Measurements from ENCODE around the gene NDUFS1.
"Not testable (repeated sequence)": the region's sequence is repeated elsewhere in the genome, so short reads cannot be mapped to it uniquely, and the experiment has no call there.

Gene NDUFS1

DNA sequence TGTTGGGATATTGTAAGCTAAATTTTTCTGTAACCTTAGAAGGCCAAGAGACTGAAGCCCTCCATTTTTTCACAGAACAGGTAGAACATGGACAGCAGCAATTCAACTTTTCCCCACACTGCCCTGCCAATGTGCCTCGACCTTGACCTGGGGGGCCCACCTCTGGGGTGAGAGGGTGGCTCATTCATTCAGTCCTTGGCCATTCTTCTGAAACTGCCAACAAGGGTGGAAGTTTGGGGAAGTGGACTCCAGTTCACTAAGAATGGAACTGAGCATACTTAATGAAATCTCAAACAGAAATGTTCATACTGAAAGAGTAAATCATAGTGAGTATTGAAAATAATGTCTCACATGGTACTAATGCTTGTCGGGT lies 1.5 kb upstream of the NDUFS1 start:
- ATAC-seq = no peak

- peak; percentile 46 to 55 for ATAC-seq
Measured at GRCh38 chr2:206160125-206160806, 1.0 kb upstream of the NDUFS1 start.

DNA sequence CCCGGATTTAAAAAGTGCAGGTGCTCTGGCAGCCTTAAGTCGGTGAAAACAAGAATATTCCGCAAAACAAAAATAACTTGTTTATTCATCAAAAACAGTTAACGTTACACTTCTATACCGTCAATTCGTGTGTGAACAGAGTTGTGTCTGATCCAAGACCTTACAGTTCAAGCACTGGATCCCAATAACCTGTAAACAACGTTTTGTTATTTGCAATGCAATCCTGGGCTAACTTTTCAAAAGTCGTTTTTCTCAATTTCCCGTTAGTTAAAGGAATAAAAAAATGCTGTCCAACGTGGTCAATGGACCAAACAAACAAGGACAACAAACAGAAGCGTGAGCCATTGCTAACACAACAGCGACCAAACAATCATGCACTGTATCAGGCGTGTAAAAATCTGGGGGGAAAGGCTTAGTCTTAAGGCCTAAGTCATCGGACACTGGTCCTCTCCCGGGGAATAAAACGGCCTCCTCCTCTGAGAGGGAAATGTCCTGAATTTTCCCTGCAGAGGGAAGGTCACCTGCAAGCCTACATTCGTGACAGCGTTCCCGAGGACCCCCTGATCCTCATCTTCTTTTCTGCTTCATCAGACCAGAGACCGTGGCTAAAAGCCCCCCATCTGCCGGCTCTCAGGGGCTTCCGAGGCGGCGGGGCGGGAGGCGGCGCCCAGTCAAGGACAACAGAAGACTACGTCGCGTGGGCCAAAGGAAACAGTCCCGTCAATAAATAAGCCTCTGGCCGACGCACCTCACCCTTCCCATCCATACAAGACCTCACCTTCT lies 490 bp downstream of the NDUFS1 start:
- ATAC-seq = peak in 1 of 2 donors; percentile 2

GRCh38 chr2:206157014-206157413 lies 2.2 kb downstream of the NDUFS1 start:
- not testable (repeated sequence) for ATAC-seq

DNA sequence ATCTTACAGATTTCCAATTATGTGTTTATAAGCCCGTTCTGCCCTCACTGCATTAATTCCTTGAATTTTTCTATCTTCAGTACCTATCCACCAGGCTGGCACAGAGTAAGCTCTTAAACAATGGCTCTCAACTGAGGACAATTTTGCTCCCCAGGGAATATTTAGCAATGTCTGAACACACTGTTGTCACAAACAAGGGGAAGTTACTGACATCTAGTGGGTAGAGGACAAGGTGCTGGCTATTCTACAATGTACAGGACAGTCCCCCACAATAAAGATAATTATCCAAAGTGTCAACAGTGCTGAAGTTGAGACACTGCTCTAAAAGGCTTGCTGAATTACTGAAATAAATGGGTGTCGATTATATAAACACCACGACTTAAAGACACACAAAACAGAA lies 5.0 kb downstream of the NDUFS1 start:
- no peak for ATAC-seq

DNA sequence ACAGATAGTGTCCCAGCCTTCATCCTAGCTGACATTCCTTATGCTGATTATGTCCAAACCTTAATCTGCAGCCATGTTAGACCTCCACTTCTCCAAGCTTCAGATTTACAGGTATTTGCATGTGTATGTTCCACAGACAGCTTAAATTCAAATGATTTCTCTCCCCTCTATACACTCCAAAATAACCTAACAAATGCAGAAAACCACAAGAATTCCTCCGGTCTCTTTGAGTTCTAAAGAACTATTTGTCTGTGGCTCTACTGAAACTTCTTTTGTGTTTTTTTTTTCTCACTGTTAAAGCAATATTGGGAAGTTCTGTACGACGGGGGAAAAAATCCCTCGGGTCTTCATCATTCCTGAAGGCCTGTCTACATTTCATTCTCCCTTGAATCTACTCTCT lies 8.6 kb downstream of the NDUFS1 start:
- no peak for ATAC-seq

DNA sequence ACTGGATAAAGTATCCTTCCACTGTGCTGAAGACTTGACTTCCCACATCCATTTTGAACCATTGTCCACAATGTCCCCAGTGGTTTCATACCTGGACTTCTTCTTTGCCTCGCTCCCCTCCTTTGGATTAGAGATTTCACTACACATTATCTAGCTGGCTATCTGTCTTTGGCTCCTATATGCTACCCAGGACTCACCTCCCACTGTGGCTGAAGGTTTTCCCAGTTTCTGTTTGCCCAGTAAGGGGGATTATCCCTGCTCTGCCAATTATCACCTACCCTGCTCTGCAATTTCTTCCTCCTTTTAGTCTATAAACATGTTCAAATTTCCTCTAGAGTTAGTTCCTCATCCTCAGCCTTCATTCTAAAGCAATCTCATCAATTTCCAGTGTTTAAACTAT lies 9.1 kb downstream of the NDUFS1 start:
- no peak for ATAC-seq

GRCh38 chr2:206149330-206149729 lies 9.9 kb downstream of the NDUFS1 start:
- ATAC-seq = no peak

GRCh38 chr2:206145665-206146064 lies 13.6 kb downstream of the NDUFS1 start:
- ATAC-seq = no peak

DNA sequence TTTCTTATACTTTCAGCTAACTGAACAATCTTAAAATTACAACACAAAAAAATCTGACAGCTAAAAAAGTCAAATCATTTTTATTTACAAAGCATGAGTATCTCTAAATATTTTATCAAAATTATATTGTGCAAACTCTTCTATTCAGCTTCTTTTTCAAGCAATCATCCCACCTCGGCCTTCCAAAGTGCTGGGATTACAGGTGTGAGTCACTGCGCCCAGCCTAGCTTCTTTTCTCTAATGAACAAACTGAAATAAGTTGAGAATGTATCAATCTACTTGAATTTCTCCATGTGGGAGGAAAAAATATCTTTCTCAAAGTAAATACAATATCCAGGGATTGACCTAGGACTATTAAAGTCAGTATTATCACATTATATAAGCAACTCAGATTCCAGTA lies 14.9 kb downstream of the NDUFS1 start:
- no peak for ATAC-seq

DNA sequence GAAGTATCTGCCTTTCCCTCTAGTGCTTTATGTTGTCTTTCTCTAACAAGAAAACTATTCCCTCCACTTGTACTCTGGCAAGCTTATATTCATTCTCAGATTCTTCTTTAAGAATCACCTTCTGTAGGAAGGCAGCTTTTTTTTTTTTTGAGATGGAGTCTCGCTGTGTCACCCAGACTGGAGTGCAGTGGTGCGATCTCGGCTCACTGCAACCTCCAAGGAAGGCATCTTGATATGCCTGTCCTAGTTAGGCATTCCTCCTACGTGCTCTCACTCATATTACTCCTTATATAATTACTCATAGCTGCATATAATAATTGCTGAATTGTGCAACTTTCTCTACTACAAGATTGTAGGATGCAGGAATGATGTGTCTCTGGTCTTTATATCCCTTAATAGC lies 15.8 kb downstream of the NDUFS1 start:
- ATAC-seq = no peak

DNA sequence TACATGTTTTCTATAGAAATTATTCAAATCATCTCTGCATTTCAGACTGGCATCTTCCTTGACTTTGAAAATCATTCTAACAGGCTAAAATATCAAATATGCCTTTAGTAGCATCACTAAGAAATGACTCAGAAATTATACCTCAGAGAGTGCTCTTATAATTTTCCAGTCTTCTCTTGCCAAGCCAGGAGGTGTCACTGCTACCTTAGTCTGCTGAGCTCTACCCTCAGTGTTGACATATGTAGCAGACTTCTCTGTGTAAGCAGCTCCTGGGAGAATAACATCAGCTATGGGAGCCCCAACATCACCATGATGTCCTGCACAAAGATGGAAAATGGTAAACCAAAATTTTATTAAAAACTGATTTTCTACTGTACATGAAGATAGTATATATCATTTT lies 31.6 kb downstream of the NDUFS1 start:
- no peak for ATAC-seq

DNA sequence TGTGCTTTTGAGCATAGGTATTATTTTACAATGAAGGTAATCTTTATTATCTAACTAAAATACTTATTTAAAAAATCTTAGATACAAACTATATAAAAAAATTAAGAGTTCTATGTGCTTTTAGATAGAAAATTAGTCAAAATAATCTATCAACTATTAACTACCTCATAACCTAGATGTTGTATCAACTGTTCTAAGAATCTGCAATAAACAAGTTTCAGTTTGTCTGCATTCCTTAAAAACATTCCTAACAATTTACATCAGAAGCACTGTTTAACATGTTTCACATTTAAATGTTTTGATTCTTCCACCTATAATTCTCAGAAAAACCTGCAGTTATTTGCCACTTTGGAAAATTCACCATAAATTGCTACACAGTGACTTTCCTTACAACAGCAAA lies 33.3 kb downstream of the NDUFS1 start:
- ATAC-seq = no peak

DNA sequence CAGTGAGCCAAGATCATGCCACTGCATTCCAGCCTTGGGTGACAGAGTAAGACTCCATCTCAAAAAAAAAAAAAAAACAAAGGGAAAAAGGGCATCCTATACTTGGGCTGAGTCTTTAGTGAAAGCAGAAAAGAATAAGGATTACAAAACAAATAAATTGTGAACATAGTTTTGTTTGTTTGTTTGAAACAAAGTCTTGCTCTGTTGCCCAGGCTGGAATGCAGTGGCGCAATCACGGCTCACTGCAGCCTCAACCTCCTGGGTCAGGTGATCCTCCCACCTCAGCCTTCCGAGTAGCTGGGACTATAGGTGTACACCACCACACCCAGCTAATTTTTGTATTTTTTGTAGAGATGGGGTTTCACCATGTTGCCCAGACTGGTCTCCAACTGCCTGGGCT lies 36.7 kb downstream of the NDUFS1 start:
- not testable (repeated sequence) for ATAC-seq

GRCh38 chr2:206116278-206116677 lies 43.0 kb downstream of the NDUFS1 start:
- no peak for ATAC-seq

GRCh38 chr2:206115026-206115578 lies 44.1 kb downstream of the NDUFS1 start:
- ATAC-seq = no peak

DNA sequence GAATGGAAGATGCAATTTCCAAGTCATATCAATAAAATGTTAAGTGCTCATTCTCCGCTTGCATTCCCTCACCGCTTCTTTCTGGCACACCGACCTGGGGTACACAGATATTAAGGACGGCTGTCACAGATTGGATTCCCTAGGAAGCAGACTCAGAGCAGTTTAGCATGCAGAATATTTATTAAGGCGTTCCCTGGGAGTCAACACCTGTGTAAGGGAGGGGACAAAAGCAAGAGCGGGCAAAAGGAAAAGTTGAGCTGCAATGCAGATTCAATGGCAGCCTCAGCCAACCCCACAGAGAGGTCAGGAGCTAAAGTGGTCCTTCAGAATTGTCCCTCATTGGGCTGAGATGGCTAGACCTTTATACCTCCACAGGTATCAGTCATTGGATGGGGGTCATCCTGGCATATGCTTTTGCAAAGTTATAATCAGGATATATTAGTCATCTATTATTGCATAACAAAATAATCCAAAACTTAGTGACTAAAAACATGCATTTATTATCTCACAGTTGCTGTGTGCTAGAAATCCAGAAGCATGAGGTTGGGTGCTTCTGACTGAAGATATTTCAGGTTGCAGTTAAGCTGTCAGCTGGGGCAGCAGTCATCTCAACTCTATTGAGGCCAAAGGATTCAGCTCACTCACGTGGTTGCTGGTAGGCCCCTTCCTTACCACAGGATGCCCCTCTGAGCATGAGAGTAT lies 46.2 kb downstream of the NDUFS1 start:
- ATAC-seq = no peak

DNA sequence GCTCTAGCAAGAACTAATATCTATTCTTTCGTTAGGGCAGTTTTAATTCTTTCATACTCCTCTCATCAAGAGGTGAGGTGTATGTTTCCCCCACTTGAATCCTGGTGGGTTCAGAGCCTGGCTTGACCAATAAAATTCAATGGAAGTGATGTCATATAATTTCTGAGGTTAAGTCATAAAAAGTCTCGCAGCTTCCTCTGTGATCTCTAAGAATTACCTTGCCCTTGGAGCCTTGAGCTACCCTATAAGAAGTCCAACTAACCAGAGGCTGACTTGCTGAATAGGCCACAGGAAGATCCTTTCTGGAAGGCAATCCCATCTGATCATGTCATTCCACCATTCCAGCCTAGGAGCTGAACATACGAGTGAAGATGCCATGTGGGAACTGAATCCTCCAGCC lies 47.1 kb downstream of the NDUFS1 start:
- ATAC-seq = no peak

DNA sequence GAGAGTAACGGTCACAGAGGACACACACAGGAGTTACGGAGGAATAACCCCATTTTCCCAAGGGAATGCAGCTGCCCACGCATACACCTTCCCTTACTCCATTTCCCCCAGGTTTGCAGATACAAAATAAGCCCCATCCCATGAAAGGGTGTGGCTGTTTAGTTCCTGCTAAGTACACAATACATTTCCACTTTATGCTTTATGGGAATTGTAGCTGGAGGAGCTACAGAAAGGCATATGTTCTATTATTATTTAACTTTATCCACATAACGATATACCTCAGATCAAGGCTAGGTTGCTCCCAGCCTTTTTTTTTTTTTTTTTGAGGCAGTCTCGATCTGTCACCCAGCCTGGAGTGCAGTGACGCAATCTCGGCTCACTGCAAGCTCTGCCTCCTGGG lies 50.5 kb downstream of the NDUFS1 start:
- no peak for ATAC-seq

DNA sequence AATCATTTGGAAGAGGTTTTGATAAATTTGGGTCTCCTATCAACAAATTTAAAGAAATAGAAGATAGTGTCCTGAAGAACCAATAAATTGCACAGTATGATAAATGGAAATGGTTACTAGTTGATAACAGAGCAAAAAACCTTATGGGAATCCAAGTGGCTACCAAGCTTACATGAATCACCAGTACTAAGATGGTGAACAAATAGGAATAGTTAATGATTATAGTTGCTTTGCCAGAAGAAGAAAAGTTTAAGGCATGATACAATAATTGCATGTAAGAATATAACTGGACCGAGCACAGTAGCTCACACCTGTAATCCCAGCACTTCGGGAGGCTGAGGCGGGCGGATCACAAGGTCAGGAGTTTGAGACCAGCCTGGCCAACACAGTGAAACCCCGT lies 53.7 kb downstream of the NDUFS1 start:
- ATAC-seq = no peak

- no peak for ATAC-seq
Measured at GRCh38 chr2:206105038-206105437, 54.2 kb downstream of the NDUFS1 start.

DNA sequence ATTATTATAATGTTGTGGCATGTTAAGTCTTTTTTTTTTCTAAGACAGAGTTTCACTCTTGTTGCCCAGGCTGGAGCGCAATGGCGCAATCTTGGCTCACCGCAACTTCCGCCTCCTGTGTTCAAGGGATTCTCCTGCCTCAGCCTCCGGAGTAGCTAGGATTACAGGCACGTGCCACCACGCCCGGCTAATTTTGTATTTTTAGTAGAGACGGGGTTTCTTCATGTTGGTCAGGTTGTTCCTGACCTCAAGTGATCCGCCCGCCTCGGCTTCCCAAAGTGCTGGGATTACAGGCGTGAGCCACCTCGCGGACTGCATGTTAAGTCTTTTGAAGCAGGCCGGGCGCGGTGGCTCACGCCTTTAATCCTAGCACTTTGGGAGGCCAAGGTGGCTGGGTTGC lies 60.4 kb downstream of the NDUFS1 start:
- ATAC-seq = not testable (repeated sequence)

DNA sequence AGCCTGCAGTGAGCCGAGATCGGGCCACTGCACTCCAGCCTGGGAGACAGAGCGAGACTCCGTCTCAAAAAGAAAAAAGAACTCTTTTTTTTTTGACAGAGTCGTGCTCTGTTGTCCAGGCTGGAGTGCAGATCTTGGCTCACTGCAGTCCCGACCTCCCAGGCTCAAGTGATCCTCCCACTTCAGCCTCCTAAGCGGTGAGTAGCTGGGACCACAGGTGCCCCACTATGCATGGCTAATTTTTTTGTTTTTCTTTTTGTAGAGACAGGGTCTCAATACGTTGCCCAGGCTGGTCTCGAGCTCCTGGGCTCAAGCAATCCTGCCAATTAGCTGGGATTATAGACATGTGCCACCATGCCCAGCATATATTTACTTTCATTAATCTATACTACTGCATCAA lies 60.8 kb downstream of the NDUFS1 start:
- ATAC-seq = no peak

DNA sequence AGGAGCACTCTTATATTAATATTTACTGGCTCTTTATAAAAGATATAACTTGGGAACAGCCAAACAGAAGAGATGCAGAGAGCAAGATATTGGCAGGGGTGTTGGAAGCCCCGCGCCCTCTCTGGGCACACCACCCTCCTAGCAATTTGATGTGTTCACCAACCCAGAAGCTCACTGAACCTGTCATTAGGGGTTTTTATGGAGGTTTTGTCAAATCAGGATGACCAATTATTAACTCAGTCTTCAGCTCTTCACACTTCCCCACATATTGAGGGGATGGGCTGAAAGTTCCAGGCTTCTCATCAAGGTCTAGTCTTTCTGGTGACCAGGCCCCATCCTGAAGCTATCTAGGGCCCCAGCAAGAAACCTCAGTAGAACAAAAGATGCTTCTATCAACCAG lies 62.4 kb downstream of the NDUFS1 start:
- ATAC-seq = no peak
